GM21381 (cell line): ENCODE results near the gene CDH1.

ENCODE experiments used
- ATAC-seq: cut with Tn5 transposase; IDR thresholded peaks from one replicate; pipeline ENCODE4 v1.9.1; 2021; ENCODE audit warnings: mild to moderate bottlenecking, moderate library complexity; ENCODE audit not compliant: unreplicated experiment

Gene CDH1

GRCh38 chr16:68731637-68732036 is 5.5 kb upstream of the CDH1 start:
- no peak for ATAC-seq

GRCh38 chr16:68732042-68732680 is 4.9 kb upstream of the CDH1 start:
- no peak for ATAC-seq

DNA sequence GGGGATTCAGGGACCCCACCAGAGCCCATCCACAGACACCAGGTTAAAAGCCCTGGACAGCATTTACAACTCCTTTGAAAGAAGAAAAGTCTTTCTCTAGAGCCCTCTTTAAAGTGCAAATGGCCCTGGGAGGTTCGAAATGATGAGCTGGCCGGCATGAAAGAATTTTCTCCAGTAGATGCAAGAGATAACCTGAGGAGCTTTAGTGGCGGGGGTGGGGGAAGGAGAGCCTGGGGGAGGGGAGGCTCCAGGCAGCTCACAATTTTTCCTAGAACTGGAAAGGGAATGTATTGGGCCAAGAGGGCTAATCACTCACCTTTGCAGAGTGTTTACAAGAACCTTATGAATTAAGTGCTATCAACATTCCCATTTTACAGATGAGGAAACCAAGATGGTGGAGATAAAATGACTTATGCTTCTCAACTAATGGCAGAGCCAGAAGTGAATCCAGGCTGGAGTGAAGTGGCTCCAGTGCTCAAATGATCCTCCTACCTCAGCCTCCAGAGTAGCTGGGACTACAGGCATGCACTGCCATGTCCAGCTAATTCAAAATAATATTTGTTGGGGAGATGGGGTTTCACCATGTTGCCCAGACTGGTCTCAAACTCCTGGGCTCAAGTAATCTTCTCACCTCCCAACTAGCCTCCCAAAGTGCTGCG is 4.2 kb upstream of the CDH1 start:
- no peak for ATAC-seq

DNA sequence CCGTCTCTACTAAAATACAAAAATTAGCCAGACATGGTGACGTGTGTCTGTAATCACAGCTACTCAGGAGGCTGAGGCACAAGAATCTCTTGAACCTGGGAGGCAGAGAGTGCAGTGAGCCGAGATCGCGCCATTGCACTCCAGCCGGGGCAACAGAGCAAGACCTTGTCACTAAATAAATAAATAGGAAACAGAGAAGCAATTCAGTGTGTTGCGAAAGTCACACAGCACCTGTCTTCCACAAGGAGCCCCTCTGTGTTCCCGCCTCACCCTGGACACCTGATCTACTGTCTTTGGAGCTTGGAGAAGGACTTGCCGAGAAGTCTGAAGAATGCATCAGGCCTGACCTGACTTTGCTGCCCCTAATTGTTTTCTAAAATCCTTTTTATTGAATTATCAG is 3.5 kb upstream of the CDH1 start:
- no peak for ATAC-seq

DNA sequence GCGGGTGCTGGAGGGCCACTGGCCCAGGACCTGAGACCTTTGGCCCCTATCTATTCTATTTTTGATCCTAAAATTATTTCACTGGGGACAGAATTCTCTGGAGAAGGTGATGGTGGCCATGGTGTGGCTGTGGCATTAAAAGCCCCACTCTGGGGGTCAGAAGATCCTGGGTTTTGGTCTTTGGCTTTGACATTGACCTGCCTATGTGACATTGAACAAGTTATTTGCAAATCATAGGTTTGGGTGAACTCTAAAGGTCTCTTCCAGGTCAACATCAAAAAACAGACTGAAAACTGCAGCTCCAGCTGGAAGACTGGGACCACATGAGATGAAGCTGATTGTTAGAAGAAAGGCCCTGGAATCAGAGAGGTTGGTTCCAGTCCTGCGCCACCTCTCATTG is 2.3 kb upstream of the CDH1 start:
- no peak for ATAC-seq

GRCh38 chr16:68736561-68736960 is 531 bp upstream of the CDH1 start:
- ATAC-seq = no peak

DNA sequence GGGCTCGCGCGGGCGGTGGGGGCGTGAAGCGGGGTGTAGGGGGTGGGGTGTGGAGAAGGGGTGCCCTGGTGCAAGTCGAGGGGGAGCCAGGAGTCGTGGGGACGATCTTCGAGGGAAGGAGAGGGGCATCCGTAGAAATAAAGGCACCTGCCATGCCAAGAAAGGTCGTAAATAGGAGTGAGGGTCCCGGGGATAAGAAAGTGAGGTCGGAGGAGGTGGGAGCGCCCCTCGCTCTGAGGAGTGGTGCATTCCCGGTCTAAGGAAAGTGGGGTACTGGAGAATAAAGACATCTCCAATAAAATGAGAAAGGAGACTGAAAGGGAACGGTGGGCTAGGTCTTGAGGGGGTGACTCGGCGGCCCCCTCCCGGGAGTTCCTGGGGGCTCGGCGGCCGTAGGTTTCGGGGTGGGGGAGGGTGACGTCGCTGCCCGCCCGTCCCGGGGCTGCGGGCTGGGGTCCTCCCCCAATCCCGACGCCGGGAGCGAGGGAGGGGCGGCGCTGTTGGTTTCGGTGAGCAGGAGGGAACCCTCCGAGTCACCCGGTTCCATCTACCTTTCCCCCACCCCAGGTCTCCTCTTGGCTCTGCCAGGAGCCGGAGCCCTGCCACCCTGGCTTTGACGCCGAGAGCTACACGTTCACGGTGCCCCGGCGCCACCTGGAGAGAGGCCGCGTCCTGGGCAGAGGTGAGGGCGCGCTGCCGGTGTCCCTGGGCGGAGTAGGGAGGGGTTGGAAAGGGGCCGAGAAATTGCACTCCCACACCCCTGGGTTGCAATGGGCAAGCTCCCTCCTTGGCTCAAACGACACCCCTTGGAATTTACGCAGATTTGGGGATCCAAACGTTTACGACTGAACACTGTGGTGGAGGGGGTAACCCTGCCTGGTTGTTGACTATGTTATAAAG is 888 bp downstream of the CDH1 start:
- ATAC-seq = no peak

DNA sequence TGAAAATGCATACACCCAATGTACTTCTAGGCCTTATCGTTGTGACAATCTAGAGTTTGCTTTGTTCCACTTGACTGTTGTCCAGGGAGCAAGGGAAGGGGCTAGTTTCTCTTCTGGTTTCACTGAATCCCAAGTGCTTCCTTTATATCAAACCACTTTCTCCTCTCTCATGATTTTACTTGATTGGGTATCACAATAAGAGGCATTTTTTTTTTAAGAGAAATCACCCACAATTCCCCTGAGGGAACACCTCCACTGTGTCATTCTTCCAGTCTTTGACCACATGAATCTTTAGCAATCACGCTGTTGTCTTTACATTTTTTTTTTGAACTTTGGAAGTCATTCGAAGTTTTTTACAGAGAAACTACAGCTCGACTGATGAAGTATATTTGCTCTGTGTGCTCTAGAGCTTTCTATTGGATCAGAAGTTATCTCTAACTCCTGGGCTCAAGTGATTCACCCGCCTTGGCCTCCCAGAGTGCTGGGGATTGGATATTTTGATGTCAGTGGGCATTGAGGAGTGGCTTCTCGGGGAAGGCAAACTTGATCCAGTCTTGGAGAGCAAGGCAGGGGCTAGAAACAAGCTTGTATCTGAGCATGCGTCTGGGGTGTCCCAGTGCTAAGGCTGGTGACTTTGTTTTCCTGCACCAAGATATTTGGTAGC is 3.0 kb downstream of the CDH1 start:
- ATAC-seq = no peak

GRCh38 chr16:68740628-68741346 is 3.7 kb downstream of the CDH1 start:
- peak; percentile 56 for ATAC-seq

DNA sequence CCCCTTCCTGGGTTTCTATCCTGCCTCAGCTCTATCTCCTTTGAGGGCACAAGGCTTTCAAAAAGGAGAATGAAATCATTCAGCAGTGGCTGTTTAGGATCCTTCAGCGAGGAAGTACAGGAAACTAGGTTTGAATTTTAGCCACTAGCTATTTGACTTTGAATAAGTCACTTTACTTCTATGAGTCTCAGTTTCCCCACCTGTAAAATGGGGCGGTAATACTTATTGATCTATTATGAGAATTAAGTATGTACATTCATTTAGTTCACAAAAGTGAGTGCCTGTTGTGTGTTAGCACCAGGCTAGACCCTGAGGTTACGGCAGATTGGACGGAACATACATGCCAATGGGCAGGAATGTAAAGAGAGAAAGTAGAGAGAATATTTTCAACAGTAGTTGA is 6.6 kb downstream of the CDH1 start:
- no peak for ATAC-seq

DNA sequence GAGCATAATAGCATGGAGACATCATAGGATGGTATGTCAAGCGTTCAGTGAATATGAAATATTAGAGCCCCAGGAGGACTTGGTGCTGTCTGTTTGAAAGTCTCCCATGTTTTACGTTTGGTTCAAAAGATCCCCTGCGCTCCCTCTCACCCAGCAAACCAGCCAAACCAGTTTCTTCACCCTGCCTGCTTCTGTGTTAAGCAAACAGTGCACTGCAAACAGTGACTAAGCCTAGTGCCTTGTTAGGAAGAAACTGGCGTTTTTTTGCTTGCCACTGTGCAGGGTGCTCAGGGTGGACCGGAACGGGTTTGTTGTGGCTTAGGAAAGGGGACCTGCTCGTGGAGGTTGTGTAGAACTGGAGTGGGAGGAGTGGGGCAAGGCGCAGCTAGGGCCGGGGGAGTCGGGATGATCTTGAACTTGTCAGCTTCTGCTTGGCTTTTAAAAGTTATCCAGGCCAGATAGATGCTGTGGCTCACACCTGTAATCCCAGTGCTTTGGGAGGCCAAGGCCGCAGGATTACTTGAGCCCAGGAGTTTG is 7.7 kb downstream of the CDH1 start:
- ATAC-seq = no peak

GRCh38 chr16:68746951-68747350 is 9.9 kb downstream of the CDH1 start:
- no peak for ATAC-seq

- no peak for ATAC-seq
Measured at GRCh38 chr16:68749432-68749831, 12.3 kb downstream of the CDH1 start.

- ATAC-seq = no peak
Measured at GRCh38 chr16:68750193-68750695, 13.2 kb downstream of the CDH1 start.

GRCh38 chr16:68751160-68751559 is 14.1 kb downstream of the CDH1 start:
- no peak for ATAC-seq

GRCh38 chr16:68752602-68753001 is 15.5 kb downstream of the CDH1 start:
- no peak for ATAC-seq

GRCh38 chr16:68754084-68754792 is 17.1 kb downstream of the CDH1 start:
- ATAC-seq = no peak

GRCh38 chr16:68756239-68756915 is 19.3 kb downstream of the CDH1 start:
- ATAC-seq = peak; percentile 56

- no peak for ATAC-seq
Measured at GRCh38 chr16:68757625-68757935, 20.5 kb downstream of the CDH1 start.
